NT2/D1 (cell line): ENCODE measurements around the gene XRN1.

Experiments
- DNase-seq: peaks from one replicate; pipeline ENCODE4 v3.0.0-alpha.2; 2011; ENCODE audit warnings: low read depth, low spot score
- H3K27me3 ChIP-seq: 2 replicates; pipeline ENCODE4 v1.6.0; 2011; ENCODE audit warnings: mild to moderate bottlenecking; ENCODE audit not compliant: insufficient read length, insufficient read depth
- H3K36me3 ChIP-seq: 2 replicates; pipeline ENCODE4 v1.6.1; 2011; ENCODE audit warnings: mild to moderate bottlenecking, low read length, mixed read lengths; ENCODE audit not compliant: insufficient read depth, insufficient read length
- H3K4me1 ChIP-seq: 2 replicates; pipeline ENCODE4 v1.5.1; 2011; ENCODE audit not compliant: insufficient read depth, insufficient read length
- H3K4me3 ChIP-seq: 2 replicates; pipeline ENCODE4 v1.5.1; 2011; ENCODE audit warnings: low read depth; ENCODE audit not compliant: insufficient read length
- H3K9ac ChIP-seq: 2 replicates; pipeline ENCODE4 v1.6.0; 2011; ENCODE audit warnings: low read depth; ENCODE audit not compliant: insufficient read length
- H3K9me3 ChIP-seq: 2 replicates; pipeline ENCODE4 v1.5.1; 2011; ENCODE audit warnings: mild to moderate bottlenecking, low read length; ENCODE audit not compliant: insufficient read depth
- SUZ12 ChIP-seq: IDR thresholded peaks from 2 replicates; pipeline ENCODE4 v1.6.1; 2011; ENCODE audit not compliant: insufficient read length, insufficient read depth; ENCODE audit errors: extremely low read depth
- YY1 ChIP-seq: IDR thresholded peaks from 2 replicates; pipeline ENCODE4 v1.6.1; 2011; ENCODE audit not compliant: insufficient read length, insufficient read depth
- ZNF274 ChIP-seq: IDR thresholded peaks from 2 replicates; pipeline ENCODE4 v1.6.1; 2011; ENCODE audit warnings: mild to moderate bottlenecking, low read depth, low read length

The XRN1 gene

GRCh38 chr3:142278451-142278850 lies 169.4 kb downstream of the XRN1 start:
- TF ChIP-seq ZNF274 (no peak), YY1 (no peak)
- Histone ChIP-seq H3K9me3 (peaks cover 14% of the 10 kb centered on the region; the same call in 1 of the 2 replicates), H3K4me1 (no peaks in the 10 kb centered on the region), H3K4me3 (no peak overlapping the region), H3K36me3 (no peaks in the 10 kb centered on the region), H3K9ac (no peak overlapping the region), H3K27me3 (no peaks in the 10 kb centered on the region)
- no peak for DNase-seq

- H3K9ac ChIP-seq: no peak overlapping the region
- no peaks in the 10 kb centered on the region for H3K4me1 ChIP-seq
- H3K9me3 ChIP-seq: peaks cover 11% of the 10 kb centered on the region; the same call in 1 of the 2 replicates
- no peaks in the 10 kb centered on the region for H3K36me3 ChIP-seq
- DNase-seq: no peak
- no peak overlapping the region for H3K4me3 ChIP-seq
- no peak for TF ChIP-seq YY1
- no peaks in the 10 kb centered on the region for H3K27me3 ChIP-seq
Measured at GRCh38 chr3:142276781-142277180, 171.1 kb downstream of the XRN1 start.

- DNase-seq: no peak
- H3K9ac ChIP-seq: no peak overlapping the region
- no peaks in the 10 kb centered on the region for H3K27me3 ChIP-seq
- no peaks in the 10 kb centered on the region for H3K36me3 ChIP-seq
- H3K4me1 ChIP-seq: no peaks in the 10 kb centered on the region
- TF ChIP-seq YY1: no peak
- no peak for TF ChIP-seq SUZ12
- no peak for TF ChIP-seq ZNF274
- no peak overlapping the region for H3K4me3 ChIP-seq
- peaks cover 11% of the 10 kb centered on the region; the same call in 1 of the 2 replicates for H3K9me3 ChIP-seq
Measured at GRCh38 chr3:142275856-142276255, 172.0 kb downstream of the XRN1 start.

GRCh38 chr3:142274908-142275307 lies 172.9 kb downstream of the XRN1 start:
- Histone ChIP-seq H3K36me3 (no peaks in the 10 kb centered on the region), H3K9me3 (peaks cover 11% of the 10 kb centered on the region; the same call in 1 of the 2 replicates), H3K9ac (no peak overlapping the region), H3K4me1 (no peaks in the 10 kb centered on the region), H3K4me3 (no peak overlapping the region), H3K27me3 (no peaks in the 10 kb centered on the region)
- no peak for DNase-seq
- TF ChIP-seq SUZ12 (no peak), ZNF274 (no peak), YY1 (no peak)

- Histone ChIP-seq H3K36me3 (no peaks in the 10 kb centered on the region), H3K4me1 (no peaks in the 10 kb centered on the region), H3K9ac (no peak overlapping the region), H3K4me3 (no peak overlapping the region), H3K9me3 (no peaks in the 10 kb centered on the region), H3K27me3 (no peaks in the 10 kb centered on the region)
- TF ChIP-seq ZNF274: no peak
- no peak for TF ChIP-seq YY1
- TF ChIP-seq SUZ12: no peak
- no peak for DNase-seq
Measured at GRCh38 chr3:142273501-142273900, 174.3 kb downstream of the XRN1 start.

GRCh38 chr3:142272200-142272891 lies 175.5 kb downstream of the XRN1 start:
- TF ChIP-seq YY1 (no peak), ZNF274 (no peak), SUZ12 (no peak)

GRCh38 chr3:142270407-142270806 lies 177.4 kb downstream of the XRN1 start:
- no peaks in the 10 kb centered on the region for H3K27me3 ChIP-seq
- H3K9me3 ChIP-seq: no peaks in the 10 kb centered on the region
- H3K4me1 ChIP-seq: no peaks in the 10 kb centered on the region
- no peaks in the 10 kb centered on the region for H3K36me3 ChIP-seq
- H3K9ac ChIP-seq: no peak overlapping the region
- H3K4me3 ChIP-seq: no peak overlapping the region
- no peak for DNase-seq
- TF ChIP-seq SUZ12 (no peak), YY1 (no peak), ZNF274 (no peak)

More at GRCh38 chr3:142272200-142272891, 175.5 kb downstream of the XRN1 start:
- Histone ChIP-seq H3K27me3 (no peaks in the 10 kb centered on the region), H3K4me3 (no peak overlapping the region), H3K36me3 (no peaks in the 10 kb centered on the region), H3K9me3 (no peaks in the 10 kb centered on the region), H3K9ac (no peak overlapping the region), H3K4me1 (no peaks in the 10 kb centered on the region)
- no peak for DNase-seq

- Histone ChIP-seq H3K27me3 (no peaks in the 10 kb centered on the region), H3K4me3 (no peak overlapping the region), H3K9ac (no peak overlapping the region), H3K9me3 (no peaks in the 10 kb centered on the region), H3K4me1 (no peaks in the 10 kb centered on the region), H3K36me3 (no peaks in the 10 kb centered on the region)
- DNase-seq: no peak
- TF ChIP-seq YY1 (no peak), SUZ12 (no peak), ZNF274 (no peak)
Measured at GRCh38 chr3:142269767-142270166, 178.1 kb downstream of the XRN1 start.
